ENCODE measurements around the gene ARID3C.
A peak's percentile ranks its signal among the peaks of the same experiment; 100 is the strongest.

The ARID3C gene

DNA sequence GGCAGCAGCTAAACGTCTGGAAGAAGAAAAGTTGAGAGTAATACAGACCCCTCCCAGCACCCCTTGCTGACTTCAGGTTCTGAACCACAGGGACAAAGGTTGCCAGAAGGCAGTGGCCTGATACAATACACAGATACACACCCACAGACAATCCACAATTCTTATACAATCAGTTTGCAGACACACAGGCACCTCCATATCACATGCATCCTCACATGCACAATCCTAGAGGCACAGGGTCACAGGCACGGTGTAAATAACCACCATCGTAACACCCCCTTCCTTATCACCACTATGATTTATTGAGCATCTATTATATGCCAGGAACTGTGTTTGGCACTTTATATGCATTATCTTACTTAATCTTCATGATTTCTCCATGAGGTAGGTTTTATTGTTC lies 47.5 kb downstream of the ARID3C start:
- Histone ChIP-seq H2BK5ac (ENCODE audit: low read length) (no peak overlapping the region), H4K5ac (ENCODE audit: low read length) (no peak overlapping the region), H3K18ac (ENCODE audit: low read length) (no peak overlapping the region), H4K8ac (ENCODE audit: low read depth, low read length) (no peak overlapping the region), H3K4me3 (ENCODE audit: low read length) (no peak overlapping the region), H3K4ac (ENCODE audit: low read depth, low read length) (no peak overlapping the region), H3K79me1 (ENCODE audit: low read length) (no peaks in the 10 kb centered on the region), H3K27me3 (ENCODE audit: insufficient read depth, low read length, poor library complexity) (peaks cover 2% of the 10 kb centered on the region), H3K36me3 (ENCODE audit: control insufficient read depth, insufficient read depth, low read length) (no peaks in the 10 kb centered on the region), H3K27ac (ENCODE audit: low read depth, low read length) (no peak overlapping the region), H3K79me2 (ENCODE audit: control insufficient read depth, insufficient read depth, low read length) (no peaks in the 10 kb centered on the region), H2BK120ac (ENCODE audit: low read depth, low read length) (no peak overlapping the region), H2AK5ac (ENCODE audit: low read length) (no peak overlapping the region), H3K23ac (ENCODE audit: low read length) (no peak overlapping the region), H3K56ac (ENCODE audit: low read length) (no peak overlapping the region), H3K4me2 (ENCODE audit: low read length) (no peak overlapping the region), H3K4me1 (ENCODE audit: control insufficient read depth, low read depth, low read length) (peaks cover 29% of the 10 kb centered on the region), H2BK15ac (replicated peaks; ENCODE audit: low read depth) (no peak overlapping the region), H3K9ac (ENCODE audit: low read length) (no peak overlapping the region)
- no CpG with 5 or more reads among the region's 3 CpGs for WGBS (ENCODE audit: extremely low coverage, insufficient coverage, low lambda C conversion rate)
- DNase-seq = no peak

DNA sequence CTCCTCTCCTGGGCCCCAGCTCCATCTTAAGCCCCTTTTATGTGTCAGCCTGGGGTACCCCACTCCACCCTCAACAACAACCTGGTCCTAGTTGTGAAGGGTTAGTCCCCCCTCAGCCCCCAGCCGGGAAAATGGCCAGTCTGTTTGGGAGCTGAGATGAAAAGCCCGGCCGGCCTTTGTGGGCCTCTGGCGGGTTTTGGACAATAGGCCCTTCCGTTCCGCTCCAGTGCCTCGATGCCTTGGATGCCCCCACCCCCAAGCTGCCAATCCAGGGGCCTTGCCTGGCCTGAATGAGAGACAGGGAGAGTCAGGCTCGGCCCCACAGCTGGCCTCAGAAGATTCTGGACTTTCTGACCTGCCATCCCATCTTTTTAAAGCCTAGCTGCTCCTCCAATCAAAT lies 48.5 kb downstream of the ARID3C start:
- Histone ChIP-seq H2BK5ac (ENCODE audit: low read length) (no peak overlapping the region), H3K4ac (ENCODE audit: low read depth, low read length) (no peak overlapping the region), H3K4me1 (ENCODE audit: control insufficient read depth, low read depth, low read length) (peaks cover 24% of the 10 kb centered on the region), H2AK5ac (ENCODE audit: low read length) (peak overlapping the region; percentile 94), H3K79me2 (ENCODE audit: control insufficient read depth, insufficient read depth, low read length) (no peaks in the 10 kb centered on the region), H3K27me3 (ENCODE audit: insufficient read depth, low read length, poor library complexity) (peaks cover 2% of the 10 kb centered on the region), H3K79me1 (ENCODE audit: low read length) (no peaks in the 10 kb centered on the region), H3K23ac (ENCODE audit: low read length) (no peak overlapping the region), H3K36me3 (ENCODE audit: control insufficient read depth, insufficient read depth, low read length) (no peaks in the 10 kb centered on the region), H3K56ac (ENCODE audit: low read length) (peak overlapping the region; percentile 66), H3K4me3 (ENCODE audit: low read length) (no peak overlapping the region), H3K27ac (ENCODE audit: low read depth, low read length) (no peak overlapping the region), H4K5ac (ENCODE audit: low read length) (no peak overlapping the region), H3K18ac (ENCODE audit: low read length) (no peak overlapping the region), H2BK15ac (replicated peaks; ENCODE audit: low read depth) (no peak overlapping the region), H4K8ac (ENCODE audit: low read depth, low read length) (no peak overlapping the region), H3K9ac (ENCODE audit: low read length) (no peak overlapping the region), H3K4me2 (ENCODE audit: low read length) (no peak overlapping the region), H2BK120ac (ENCODE audit: low read depth, low read length) (no peak overlapping the region)
- DNase-seq = no peak
- WGBS (ENCODE audit: extremely low coverage, insufficient coverage, low lambda C conversion rate) = no CpG with 5 or more reads among the region's 8 CpGs

DNA sequence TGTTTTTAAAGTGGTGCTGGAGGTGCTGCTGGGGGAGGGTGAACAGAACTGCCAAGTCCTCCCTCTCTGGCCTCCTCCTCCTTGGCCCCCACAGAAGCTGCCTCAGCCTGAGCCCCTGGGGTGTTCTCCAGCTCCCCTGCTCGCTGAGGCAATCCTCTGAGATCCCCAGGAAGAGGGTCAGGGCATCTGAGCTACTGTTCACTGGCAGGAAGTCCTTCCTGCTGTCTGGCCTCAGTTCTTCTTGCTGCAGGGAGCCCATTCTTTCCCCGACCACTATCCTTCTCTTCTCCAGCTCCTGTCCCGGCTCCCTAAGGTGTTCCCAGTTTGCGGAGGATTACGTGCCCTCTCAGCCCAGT lies 49.1 kb downstream of the ARID3C start:
- no peak overlapping the region for H3K27ac ChIP-seq (ENCODE audit: low read depth, low read length)
- H2AK5ac ChIP-seq (ENCODE audit: low read length) = peak overlapping the region; percentile 99
- no peaks in the 10 kb centered on the region for H3K79me1 ChIP-seq (ENCODE audit: low read length)
- H2BK5ac ChIP-seq (ENCODE audit: low read length) = peak overlapping the region; percentile 35
- peak overlapping the region; percentile 44 for H3K9ac ChIP-seq (ENCODE audit: low read length)
- H3K27me3 ChIP-seq (ENCODE audit: insufficient read depth, low read length, poor library complexity) = peaks cover 2% of the 10 kb centered on the region
- H3K4me1 ChIP-seq (ENCODE audit: control insufficient read depth, low read depth, low read length) = peaks cover 22% of the 10 kb centered on the region
- no peaks in the 10 kb centered on the region for H3K36me3 ChIP-seq (ENCODE audit: control insufficient read depth, insufficient read depth, low read length)
- no peak overlapping the region for H3K18ac ChIP-seq (ENCODE audit: low read length)
- H4K5ac ChIP-seq (ENCODE audit: low read length) = no peak overlapping the region
- H3K4ac ChIP-seq (ENCODE audit: low read depth, low read length) = no peak overlapping the region
- no peak overlapping the region for H3K23ac ChIP-seq (ENCODE audit: low read length)
- no peak overlapping the region for H2BK120ac ChIP-seq (ENCODE audit: low read depth, low read length)
- WGBS (ENCODE audit: extremely low coverage, insufficient coverage, low lambda C conversion rate) = no CpG with 5 or more reads among the region's 5 CpGs
- no peak overlapping the region for H3K4me3 ChIP-seq (ENCODE audit: low read length)
- no peak overlapping the region for H2BK15ac ChIP-seq (replicated peaks; ENCODE audit: low read depth)
- DNase-seq = no peak
- H3K79me2 ChIP-seq (ENCODE audit: control insufficient read depth, insufficient read depth, low read length) = no peaks in the 10 kb centered on the region
- H3K56ac ChIP-seq (ENCODE audit: low read length) = peak overlapping the region; percentile 60
- H4K8ac ChIP-seq (ENCODE audit: low read depth, low read length) = no peak overlapping the region
- no peak overlapping the region for H3K4me2 ChIP-seq (ENCODE audit: low read length)

DNA sequence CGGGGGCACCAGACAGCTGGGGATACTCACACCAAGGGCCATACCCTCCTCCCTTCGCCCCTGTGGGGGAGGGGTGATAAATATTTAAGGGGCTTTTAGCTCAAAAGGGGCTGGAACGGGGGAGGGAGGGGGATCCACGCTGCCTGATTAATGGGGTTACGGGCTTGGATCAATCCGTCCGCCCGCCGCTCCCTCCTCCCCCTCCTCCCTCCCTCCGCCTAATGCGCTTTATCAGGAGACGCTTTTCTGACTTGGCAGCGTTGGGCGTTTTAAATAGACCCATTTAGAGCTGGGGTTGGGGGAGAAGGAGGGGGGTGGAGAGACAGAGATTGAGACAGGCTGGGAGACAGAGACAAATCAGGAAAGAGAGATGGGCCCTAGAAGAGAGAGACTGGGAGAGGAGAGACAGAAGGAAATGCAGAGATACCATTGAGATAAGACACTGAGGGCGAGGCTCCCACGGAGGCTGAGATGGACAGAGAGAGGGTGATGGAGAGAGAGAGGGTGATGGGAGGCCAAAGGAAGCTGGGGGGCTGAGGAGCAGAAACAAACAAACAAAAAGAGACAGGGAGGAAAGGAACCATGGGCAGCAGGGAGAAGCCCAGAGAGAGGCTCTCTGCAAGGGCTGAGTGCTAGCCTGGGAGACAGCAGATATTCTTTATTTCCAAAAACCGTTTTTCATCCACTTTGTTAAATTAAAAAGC lies 49.6 kb downstream of the ARID3C start:
- H4K8ac ChIP-seq (ENCODE audit: low read depth, low read length) = no peak overlapping the region
- H3K36me3 ChIP-seq (ENCODE audit: control insufficient read depth, insufficient read depth, low read length) = no peaks in the 10 kb centered on the region
- H3K79me1 ChIP-seq (ENCODE audit: low read length) = no peaks in the 10 kb centered on the region
- H3K4me2 ChIP-seq (ENCODE audit: low read length) = peak overlapping the region; percentile 73
- no peaks in the 10 kb centered on the region for H3K79me2 ChIP-seq (ENCODE audit: control insufficient read depth, insufficient read depth, low read length)
- WGBS (ENCODE audit: extremely low coverage, insufficient coverage, low lambda C conversion rate) = no CpG with 5 or more reads among the region's 17 CpGs
- H3K27ac ChIP-seq (ENCODE audit: low read depth, low read length) = no peak overlapping the region
- H3K23ac ChIP-seq (ENCODE audit: low read length) = peak overlapping the region; percentile 59
- peaks cover 1% of the 10 kb centered on the region for H3K27me3 ChIP-seq (ENCODE audit: insufficient read depth, low read length, poor library complexity)
- H3K9ac ChIP-seq (ENCODE audit: low read length) = peak overlapping the region; percentile 60
- H3K4ac ChIP-seq (ENCODE audit: low read depth, low read length) = no peak overlapping the region
- no peak overlapping the region for H4K5ac ChIP-seq (ENCODE audit: low read length)
- peaks cover 22% of the 10 kb centered on the region for H3K4me1 ChIP-seq (ENCODE audit: control insufficient read depth, low read depth, low read length)
- no peak overlapping the region for H3K4me3 ChIP-seq (ENCODE audit: low read length)
- no peak overlapping the region for H2AK5ac ChIP-seq (ENCODE audit: low read length)
- H2BK120ac ChIP-seq (ENCODE audit: low read depth, low read length) = no peak overlapping the region
- H3K56ac ChIP-seq (ENCODE audit: low read length) = peak overlapping the region; percentile 89
- DNase-seq = no peak
- H2BK5ac ChIP-seq (ENCODE audit: low read length) = no peak overlapping the region
- H2BK15ac ChIP-seq (replicated peaks; ENCODE audit: low read depth) = no peak overlapping the region
- H3K18ac ChIP-seq (ENCODE audit: low read length) = no peak overlapping the region

DNA sequence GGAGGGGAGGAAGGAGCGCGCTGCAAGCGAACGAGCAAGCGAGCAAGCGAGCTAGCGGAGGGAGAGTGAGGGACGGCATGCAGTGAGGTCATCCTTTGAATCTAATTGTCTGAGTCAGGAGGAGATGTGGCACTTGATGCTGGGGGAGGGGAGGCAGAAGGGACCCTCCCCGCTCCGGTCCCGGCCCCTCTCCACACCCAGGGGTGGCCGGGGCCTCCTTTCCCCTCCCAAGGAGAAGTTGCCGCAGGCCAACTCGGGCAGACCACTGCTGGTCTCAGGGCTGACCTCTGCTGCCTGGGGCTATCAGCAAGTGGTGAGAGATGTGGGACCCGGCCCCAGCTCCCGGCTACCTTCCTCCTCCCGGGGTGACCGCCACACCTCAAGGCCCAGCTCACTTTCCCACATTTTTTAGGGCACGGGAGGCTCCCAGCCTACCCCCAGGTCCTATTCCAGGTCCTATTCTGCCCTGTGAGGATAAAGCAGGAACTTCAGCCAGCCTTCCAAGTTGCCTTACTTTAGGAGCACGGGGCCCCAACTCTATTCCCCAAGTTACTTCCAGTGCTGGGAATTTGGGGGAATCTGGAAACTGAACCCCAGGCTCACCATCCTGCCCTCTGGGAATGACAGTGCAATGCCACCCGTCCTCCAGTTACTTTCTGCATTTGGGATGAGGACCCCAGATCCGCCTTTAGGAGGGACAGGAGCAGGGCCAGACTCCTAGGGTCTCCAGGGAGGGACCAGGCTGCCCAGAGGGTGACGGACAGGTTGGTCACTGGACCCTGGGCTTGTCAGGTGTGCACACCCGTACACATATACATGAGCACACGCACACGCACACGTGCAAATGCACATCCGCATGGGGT lies 50.4 kb downstream of the ARID3C start:
- Histone ChIP-seq H3K9ac (ENCODE audit: low read length) (peak overlapping the region; percentile 60), H3K56ac (ENCODE audit: low read length) (peak overlapping the region; percentile 89), H3K27me3 (ENCODE audit: insufficient read depth, low read length, poor library complexity) (no peaks in the 10 kb centered on the region), H3K4ac (ENCODE audit: low read depth, low read length) (no peak overlapping the region), H3K4me2 (ENCODE audit: low read length) (peak overlapping the region; percentile 73), H2BK120ac (ENCODE audit: low read depth, low read length) (peak overlapping the region; percentile 9), H4K8ac (ENCODE audit: low read depth, low read length) (peak overlapping the region; percentile 68), H3K27ac (ENCODE audit: low read depth, low read length) (peak overlapping the region; percentile 64), H2AK5ac (ENCODE audit: low read length) (no peak overlapping the region), H3K4me3 (ENCODE audit: low read length) (no peak overlapping the region), H4K5ac (ENCODE audit: low read length) (no peak overlapping the region), H3K23ac (ENCODE audit: low read length) (peak overlapping the region; percentile 94), H3K4me1 (ENCODE audit: control insufficient read depth, low read depth, low read length) (peaks cover 22% of the 10 kb centered on the region), H2BK15ac (replicated peaks; ENCODE audit: low read depth) (no peak overlapping the region), H2BK5ac (ENCODE audit: low read length) (peak overlapping the region; percentile 45), H3K18ac (ENCODE audit: low read length) (peak overlapping the region; percentile 77), H3K36me3 (ENCODE audit: control insufficient read depth, insufficient read depth, low read length) (no peaks in the 10 kb centered on the region), H3K79me1 (ENCODE audit: low read length) (no peaks in the 10 kb centered on the region), H3K79me2 (ENCODE audit: control insufficient read depth, insufficient read depth, low read length) (no peaks in the 10 kb centered on the region)
- DNase-seq = peak; percentile 90
- no CpG with 5 or more reads among the region's 28 CpGs for WGBS (ENCODE audit: extremely low coverage, insufficient coverage, low lambda C conversion rate)
